Measurements from ENCODE around the gene ASTN1. TPM values are rescaled to one million over a fixed set of nuclear protein-coding genes. Genes with fewer than 3 reads are reported as not detected.

ASTN1 gene
- polyA plus RNA-seq, 4 donors: 1.7 to 9.8 (median 2.1) TPM

DNA sequence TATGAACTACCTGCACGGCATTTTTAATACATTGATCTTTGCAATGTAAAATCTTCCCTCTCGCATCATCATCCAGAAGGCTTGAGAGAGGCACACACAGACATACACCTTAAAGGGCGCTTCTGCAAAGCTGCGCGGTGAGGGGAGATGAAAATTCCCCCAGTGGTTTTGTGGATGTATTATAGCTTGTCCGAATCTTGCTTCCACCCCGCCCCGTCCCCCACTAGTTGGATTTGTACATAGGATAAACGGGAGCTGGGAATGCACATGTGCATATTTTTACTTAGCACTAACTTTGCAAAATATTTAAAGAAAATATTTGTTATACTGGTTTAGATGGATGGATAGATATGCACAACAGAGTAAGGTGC is 542 bp upstream of the ASTN1 start:
- no peak for DNase-seq (ENCODE audit: low read depth in 4 of 4, low spot score in 3 of 4)

DNA sequence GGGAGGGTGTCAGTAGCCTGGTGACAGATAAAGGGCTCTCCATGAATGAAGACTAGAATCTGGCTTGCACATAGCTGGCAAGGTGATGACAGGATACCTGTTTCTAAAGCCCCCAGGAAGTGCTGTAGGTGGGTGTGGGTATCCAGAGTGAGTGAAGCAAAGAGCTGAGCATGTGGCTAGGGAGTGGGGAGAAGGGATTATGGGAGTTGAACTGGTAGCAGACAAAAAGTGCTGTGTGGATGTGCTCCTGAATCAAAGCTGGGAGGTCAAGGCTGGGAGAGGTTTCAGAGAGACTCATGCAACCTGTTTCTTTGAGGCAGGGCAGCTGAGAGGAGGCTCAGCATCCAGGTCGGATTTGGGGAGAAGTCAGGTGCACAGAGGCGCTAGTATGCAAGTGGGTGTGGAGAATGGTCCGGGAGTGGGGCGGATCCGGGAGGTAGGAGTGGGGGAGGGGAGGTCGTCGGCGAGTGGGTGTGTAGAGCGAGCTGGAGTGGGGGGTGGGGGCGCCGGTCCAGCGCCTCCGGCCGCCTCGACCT is 600 bp downstream of the ASTN1 start:
- DNase-seq (ENCODE audit: low read depth in 4 of 4, low spot score in 3 of 4): no peak

DNA sequence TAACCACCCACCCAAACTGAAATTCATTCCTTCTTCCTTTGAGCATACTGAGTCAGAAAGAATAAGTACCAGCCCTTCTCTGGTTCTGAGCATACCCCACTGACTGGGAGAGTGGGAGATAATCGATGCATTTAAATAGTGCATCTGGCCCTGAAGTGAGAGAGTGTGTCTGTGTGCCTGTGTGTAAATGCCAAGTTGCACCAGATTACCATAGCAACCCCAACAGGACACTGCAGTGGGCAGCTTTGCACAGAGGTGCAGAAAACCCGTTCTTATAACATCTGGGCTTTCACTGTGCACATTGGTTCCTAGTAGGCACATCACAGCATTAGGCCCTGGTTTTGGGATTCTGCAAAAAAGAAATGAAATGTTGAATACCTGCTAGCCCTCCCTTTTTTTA is 2.3 kb downstream of the ASTN1 start:
- no peak for DNase-seq (ENCODE audit: low read depth in 4 of 4, low spot score in 3 of 4)

DNA sequence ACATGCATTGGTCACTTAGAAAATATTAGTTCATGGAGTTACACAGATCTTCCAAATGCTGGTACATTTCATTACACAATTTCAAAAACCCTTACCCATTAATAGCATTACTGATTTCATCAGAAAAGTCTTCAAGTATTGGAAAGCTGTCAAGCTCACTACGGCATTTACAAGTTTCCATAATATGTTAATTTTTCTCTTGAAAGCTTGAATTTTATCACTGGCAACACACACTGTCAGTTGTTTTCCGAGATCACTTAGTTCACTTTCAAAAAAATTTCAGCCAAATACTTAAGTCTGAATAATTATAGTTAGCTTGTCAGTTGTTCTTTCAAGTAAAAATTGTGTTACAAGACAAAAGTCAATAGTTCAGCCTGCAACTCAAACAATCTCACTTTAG is 18.0 kb downstream of the ASTN1 start:
- no peak for DNase-seq (ENCODE audit: low read depth in 4 of 4, low spot score in 3 of 4)

DNA sequence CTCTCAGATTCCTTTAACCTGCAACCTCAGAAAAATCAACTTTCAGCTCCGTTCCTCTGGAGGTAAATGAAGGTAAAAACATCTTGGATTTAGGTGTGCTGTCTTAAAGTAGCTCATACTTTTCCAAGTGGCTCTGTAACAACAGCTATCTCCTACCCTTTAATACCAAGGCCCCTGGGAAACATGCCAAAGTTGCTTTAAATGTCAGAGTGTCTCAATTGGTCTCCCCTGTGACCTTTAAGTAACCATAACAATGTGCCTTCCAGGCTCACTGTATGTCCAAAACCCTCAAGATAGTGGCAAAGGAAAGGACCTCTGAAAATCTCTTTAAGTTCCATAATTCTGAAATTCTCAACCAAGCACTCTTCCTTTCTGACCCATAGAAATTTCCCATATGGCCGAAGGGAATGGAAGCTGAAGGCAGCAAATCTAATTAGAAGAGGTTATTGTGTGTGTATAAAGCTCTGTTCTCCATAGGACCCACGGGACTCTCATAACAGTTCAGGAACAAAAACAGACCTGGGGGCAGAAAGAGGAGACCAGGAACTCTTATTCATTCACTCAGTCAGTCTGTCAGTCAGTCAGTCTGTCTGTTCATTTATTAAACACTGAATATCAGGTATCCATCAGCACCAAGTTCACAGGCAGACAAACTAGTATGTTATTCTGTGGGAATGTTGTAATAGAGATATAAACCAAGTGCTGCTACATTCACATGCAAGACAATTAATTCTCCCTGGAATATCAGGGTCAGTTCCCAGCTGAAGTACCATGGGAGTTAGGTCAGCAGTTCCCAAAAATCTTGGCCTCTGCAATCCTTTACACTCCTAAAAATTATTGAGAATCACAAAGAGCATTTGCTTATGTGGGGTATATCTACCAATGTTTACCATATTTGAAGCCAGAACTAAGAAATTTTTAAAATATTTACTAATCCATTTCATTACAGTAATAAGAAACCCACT is 19.1 kb downstream of the ASTN1 start:
- no peak for DNase-seq (ENCODE audit: low read depth in 4 of 4, low spot score in 3 of 4)

DNA sequence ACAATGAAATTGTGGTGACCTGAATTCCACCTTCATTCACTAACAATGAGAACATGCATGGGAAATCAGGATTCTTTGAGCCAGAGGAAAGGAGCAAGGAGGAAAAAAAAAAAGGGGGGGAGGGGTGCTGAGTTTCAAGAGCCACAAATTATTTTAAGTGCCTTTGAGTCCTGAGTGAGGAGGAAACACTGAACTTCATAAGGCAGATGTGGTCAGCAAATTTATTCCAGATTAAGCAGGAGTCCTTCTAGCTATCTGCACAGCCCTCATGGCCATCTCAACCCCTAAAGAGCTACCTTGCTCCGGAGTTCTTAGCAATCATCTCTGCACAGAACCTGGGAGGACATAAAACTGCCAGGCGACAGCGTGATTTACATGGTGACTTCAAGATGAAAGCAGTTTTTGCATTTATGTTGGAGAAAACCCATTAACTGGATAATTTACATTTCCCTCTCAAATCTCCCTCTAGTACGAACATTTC is 21.7 kb downstream of the ASTN1 start:
- no peak for DNase-seq (ENCODE audit: low read depth in 4 of 4, low spot score in 3 of 4)

DNA sequence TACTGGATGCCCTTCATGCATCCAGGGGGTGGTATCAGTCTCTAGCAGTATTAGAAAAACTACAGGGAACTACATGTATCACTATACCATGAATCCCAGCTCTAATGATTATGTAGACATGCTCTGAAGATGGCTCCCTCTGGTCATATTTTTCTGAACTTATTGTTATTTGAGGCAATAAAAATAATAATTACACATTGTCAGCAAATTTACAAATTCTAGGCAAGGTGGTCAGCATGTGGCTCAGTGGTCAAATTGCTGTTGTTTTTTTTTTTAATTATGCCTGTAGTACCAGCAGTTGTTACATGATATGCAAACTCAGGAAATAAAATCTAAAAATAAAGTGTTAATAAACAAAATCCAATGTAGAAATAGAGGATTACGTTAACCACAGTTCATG is 22.5 kb downstream of the ASTN1 start:
- DNase-seq (ENCODE audit: low read depth in 4 of 4, low spot score in 3 of 4): no peak

DNA sequence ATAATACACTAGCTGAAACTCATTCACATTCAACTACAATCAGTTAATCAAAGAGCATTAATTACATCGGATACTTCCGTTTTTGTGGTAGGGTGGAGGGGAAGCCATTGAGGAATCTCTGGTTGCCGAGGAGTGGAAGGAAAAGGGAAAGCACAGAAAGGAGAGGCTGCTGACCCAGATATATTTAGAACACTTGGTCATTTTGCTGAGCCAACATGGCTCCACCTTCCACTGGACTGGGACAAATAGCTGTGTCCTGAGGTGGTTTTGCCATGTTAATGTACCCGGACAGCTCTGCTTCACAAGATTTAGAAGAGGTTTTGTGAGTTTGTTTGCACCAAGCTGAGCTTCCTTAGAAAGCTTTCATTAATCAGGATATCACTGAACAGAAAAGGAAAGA is 26.2 kb downstream of the ASTN1 start:
- no peak for DNase-seq (ENCODE audit: low read depth in 4 of 4, low spot score in 3 of 4)

DNA sequence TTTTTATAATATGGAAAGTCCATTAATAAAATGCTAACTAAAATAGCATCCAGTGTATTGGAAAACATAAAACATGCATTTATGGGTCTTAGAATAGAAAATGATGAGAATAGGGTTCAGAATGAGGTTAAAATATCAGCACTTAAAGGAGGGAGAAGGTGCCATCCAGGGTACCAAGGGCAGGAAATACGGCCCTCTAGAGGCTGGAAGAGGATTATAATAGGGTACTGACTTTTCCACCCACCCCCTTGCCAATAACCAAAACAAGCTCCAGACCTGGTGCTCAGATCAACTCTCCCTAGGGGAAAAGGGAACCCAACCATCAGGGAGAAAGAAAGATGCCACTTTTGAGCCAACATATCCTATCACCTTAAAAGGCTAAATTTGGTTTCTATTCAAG is 26.7 kb downstream of the ASTN1 start:
- no peak for DNase-seq (ENCODE audit: low read depth in 4 of 4, low spot score in 3 of 4)

DNA sequence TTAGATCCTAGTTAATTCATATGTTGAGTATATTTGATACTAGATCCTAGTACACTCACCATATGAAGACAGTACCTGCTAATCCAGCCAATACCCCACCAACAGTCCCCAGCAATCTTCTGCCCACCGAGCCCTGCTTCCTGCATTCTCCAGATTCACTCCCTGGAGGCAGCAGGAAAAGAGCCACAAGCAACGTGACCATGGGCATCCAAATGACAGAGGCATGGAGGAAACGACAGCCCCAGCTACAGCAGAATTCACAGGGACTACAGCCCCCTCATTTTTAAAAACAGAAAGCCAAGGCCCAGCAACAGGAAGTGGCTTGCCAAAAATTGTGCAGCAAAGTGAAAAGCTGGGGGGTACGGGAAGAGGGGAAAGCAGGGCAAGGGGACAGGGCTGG is 29.3 kb downstream of the ASTN1 start:
- no peak for DNase-seq (ENCODE audit: low read depth in 4 of 4, low spot score in 3 of 4)

DNA sequence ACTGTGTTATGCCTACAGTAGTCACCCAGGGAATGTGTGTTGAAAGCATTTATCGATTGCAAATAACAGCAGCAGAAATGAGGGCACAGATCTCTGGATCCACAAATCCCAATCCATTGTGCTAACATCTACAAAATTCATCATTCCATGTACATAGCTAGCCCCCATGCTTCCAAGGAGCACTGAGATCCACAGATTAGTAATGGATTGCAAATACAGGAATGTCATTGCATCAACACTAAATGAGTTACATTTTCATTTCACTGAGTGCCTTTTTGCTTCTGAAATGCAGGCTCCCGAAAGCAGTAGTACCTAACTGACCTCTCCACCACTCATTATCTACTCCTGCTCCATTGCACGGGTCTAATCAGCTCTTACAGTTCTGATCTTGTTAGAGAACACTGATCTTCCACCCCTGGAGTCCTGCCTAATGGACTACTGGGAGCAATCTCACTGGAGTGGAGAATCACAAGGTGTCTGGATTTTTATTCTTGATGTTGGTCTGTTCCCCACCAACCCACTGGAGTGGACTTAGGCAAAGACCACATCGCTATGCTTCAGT is 30.5 kb downstream of the ASTN1 start:
- DNase-seq (ENCODE audit: low read depth in 4 of 4, low spot score in 3 of 4): no peak

DNA sequence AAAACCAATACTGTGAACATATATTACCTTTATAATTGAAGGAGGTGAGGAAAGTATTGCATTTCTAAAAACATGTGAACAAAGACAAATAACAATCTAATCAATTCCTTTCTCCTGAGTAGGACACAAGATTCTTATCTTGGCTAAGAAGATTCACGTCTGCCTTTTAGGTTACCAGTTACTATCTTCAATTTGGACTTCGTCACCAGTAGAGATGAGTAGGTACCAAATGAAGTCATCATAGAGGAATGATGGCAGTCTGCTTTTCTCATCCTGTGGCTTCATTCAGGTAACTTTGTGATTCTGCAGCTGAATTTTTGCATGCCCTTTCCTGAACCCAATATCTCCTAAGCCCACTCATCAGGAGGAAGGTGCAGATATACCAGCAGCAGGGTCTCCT is 32.4 kb downstream of the ASTN1 start:
- DNase-seq (ENCODE audit: low read depth in 4 of 4, low spot score in 3 of 4): no peak

DNA sequence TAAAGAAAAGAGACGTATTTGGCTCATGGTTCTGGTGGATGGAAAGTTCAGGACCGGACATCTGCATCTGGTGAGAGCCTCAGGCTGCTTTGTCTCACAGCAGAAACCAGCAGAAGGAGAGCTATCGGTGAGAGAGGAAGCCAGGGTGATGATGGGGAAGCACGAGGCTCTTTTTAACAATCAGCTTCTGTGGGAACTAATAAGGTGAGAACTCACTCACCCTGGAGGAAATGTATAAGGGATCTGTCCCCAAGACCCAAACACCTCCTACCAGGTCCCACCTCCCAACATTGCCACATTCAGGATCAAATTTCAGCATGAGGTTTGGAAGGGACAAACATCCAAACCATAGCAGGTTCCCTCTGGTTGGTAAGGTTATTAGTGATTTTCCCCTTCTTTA is 32.8 kb downstream of the ASTN1 start:
- no peak for DNase-seq (ENCODE audit: low read depth in 4 of 4, low spot score in 3 of 4)

DNA sequence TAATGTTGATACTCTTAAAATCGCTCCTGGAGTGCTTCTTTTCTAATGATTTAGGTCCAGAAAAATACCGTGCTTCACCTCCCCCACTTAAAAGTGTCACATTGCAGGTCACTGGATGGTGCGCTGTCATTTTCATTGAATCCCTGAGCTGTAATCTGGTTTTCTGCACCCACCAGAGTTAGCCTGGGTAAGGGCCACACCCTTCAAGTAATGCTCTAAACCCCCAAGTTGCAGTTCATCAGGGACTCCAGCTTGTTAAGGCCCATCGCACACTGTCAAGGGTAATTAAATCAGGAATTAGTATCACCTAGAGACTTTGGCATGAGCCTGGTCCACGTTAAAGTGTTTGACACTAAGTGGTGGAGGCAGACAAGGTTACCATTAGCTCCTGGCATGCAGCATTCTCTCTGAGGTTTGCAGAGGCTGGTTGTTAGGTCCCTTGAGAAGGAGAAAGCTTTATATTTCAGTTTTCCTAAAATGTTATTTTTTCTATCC is 34.0 kb downstream of the ASTN1 start:
- DNase-seq (ENCODE audit: low read depth in 4 of 4, low spot score in 3 of 4): no peak

DNA sequence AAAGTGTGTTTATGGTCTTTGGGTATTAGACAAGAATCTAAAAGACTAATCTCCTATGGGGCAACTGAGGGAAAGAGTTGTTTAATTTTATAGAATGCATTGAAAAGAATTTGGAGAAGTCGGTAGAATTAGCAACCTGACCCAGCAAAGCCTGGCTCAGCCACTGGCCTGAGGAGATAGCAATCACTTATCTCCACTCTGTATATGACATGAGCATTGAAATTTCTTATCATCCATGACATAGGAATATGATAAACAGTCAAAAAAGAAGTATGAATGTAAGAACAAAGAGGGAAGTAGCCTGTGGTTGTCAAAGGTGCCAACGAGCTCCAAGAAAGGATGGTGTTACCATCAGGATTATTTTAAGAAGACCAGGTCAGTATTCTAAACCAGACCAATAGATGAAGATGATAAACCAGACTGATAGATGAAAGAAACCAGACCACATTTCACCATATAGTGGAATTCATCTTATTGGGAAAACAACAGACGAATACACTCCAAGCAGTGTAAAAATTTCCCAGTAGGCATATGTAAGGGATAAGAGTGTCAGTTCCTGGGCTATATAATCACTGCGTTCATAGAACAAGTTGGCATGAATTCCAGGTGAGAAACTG is 35.7 kb downstream of the ASTN1 start:
- no peak for DNase-seq (ENCODE audit: low read depth in 4 of 4, low spot score in 3 of 4)

DNA sequence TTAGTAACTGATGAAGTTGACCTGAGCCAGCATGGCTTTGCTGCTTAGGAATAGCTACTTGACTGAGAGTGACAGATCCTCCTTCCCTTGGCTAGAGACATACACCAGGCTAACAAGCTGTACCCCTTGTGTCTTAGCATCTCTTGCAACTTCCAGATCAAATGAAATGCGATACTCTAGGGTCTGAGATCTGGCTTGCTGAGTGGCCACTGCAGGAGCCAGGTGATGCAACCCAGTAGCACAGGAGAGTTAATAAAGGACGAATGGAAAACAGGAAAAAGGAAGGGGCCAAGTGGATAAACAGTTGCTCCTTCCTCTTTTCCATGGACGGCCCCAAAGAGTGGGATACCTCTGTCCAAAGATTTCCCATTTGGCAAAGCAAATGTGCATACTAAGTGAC is 38.2 kb downstream of the ASTN1 start:
- DNase-seq (ENCODE audit: low read depth in 4 of 4, low spot score in 3 of 4): no peak

DNA sequence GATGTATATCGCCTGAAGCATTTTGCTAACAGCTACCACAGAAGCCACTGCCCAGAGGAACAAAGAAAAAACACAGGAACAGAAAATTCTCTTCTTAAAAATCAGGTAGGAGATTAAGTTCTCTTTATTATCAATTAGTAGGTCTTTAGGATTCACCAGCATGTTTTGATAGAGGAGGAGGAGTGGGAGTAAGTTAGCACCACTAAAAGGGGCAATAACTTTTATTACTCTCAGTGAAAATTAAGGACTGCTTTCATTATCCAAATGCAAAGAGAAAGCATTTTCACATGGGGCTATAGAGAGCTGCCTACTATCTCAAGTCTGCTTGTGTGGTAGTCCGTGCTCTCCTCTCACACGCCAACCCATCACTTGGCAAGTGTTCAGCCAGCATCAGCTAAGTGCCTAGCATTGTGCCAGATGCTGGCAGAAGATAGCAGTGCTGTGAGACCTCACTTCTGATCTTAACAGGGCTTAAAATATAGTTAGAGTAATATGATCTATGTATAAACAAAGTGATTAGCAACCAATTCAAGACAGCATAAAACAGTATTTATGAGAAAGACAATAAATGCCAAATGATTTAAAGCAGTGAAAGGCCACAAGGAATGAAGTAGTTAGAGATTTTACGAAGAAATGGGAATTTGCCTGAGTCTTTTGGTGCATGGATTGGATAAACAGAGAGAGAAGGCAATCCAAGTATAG is 39.8 kb downstream of the ASTN1 start:
- no peak for DNase-seq (ENCODE audit: low read depth in 4 of 4, low spot score in 3 of 4)

DNA sequence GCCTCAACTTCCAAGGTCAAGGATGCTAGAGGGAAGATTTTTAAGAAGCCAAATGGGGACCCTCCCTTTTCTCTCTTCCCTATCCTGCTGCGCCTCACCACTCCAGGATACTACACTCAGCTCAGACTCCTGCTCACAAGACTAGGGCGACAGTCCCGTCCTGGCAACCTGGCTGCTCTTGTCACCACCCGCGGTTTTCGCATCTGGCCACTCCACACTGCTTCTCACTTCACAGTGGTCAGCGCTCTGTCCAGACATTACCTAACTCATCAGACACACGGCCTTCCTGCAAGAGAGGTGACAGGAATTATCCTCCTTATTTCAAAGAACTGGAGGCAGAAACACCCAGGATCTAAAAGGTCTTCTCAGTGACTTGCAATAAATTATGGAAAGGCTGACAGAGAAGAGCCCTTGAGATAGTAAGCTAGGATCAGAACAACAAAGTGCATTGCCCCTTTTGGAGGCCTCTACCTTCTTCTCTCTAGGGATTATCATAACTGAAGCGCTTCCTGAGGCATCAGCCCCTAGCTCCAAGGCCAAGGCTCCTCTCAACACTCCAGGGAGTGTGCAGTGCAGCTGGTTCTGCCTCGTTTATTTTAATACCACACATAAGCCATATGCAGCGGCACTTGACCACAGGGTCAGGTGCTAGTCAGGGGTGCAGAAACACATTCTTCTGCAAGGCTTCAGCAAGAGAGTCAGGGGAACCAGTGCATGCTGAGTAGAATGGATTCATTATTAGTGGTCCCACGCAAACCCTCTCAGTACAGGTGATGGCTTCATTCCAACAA is 41.9 kb downstream of the ASTN1 start:
- DNase-seq (ENCODE audit: low read depth in 4 of 4, low spot score in 3 of 4): no peak

DNA sequence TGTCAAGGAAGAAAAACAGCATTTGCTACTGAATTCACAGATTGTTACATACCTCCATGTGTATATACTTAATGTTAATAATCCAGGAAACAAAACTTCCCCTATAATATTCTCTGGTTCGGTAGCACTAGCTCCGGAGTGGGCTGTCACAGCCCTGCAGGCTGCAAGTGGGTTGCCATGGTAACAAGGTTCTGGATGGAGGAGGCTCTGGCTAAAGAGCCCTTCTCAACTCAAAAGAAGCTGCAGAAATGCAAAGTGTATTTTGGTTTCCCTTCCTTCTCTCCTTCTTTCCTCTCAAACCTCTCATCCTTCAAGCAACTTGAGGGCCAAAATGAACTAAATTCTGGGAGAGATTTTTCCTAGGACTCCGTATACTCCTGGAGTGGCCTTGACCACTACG is 45.2 kb downstream of the ASTN1 start:
- DNase-seq (ENCODE audit: low read depth in 4 of 4, low spot score in 3 of 4): no peak

DNA sequence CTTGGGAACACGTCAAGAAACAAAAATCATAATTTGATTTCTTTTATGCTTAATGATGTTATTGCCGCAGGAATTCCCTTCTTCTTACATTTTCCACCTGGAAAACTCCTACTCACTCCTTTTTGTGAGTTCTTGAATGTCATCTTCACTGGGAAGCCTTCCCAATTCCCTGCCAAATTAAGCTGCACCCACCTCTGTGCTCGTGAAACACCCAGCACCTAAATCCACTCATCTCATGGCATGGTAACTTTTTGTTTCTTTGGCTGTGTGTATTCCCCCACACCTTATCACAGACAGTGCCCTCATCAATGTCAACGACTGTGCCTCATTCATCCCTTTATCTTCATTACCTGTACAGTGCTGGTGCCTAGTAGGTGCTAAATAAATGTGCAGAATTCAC is 45.6 kb downstream of the ASTN1 start:
- no peak for DNase-seq (ENCODE audit: low read depth in 4 of 4, low spot score in 3 of 4)
